Right cardiac atrium (tissue), 5 donors: ENCODE results near the gene UBE2E3. TPM values are rescaled to one million over a fixed set of nuclear protein-coding genes. Genes with fewer than 3 reads are reported as not detected.

Experiments
- ATAC-seq, 2 donors: fragments of 200-7000 bp; cut with Tn5 transposase; one replicate each; pipeline versions ENCODE4 v1.8.0 to v1.9.1; 2020; ENCODE audit warnings: moderate library complexity in 2 of 2, mild to moderate bottlenecking in 1 of 2
- DNase-seq, 3 donors: peaks; one replicate each; pipeline ENCODE4 v3.0.0-alpha.2; 2020
- H3K27ac ChIP-seq: one replicate; pipeline ENCODE4 v1.5.1; 2013; ENCODE audit warnings: mild to moderate bottlenecking, low read length, control low read depth, moderate library complexity
- H3K27me3 ChIP-seq: one replicate; pipeline ENCODE4 v1.6.1; 2013; ENCODE audit not compliant: control insufficient read depth, insufficient read depth
- H3K4me1 ChIP-seq: one replicate; pipeline ENCODE4 v1.6.1; 2013; ENCODE audit warnings: low read length; ENCODE audit not compliant: control insufficient read depth, insufficient read depth
- H3K4me3 ChIP-seq: one replicate; pipeline ENCODE4 v1.5.1; 2013; ENCODE audit warnings: low read length, control low read depth
- H3K9me3 ChIP-seq: one replicate; pipeline ENCODE4 v1.6.1; 2013; ENCODE audit warnings: low read length; ENCODE audit not compliant: control insufficient read depth
- WGBS: extraction: QIAGEN DNeasy Blood & Tissue Kit; methylation state at CpG from one replicate; pipeline ENCODE4 v1.1.7; 2013; 5-methylcytosine and 5-hydroxymethylcytosine counted together
- intact Hi-C, 4 donors: fragments of 100-400 bp; cut with DNase I; formaldehyde crosslinking; loops; one replicate each; pipeline versions ENCODE4 v1.11.0 to v1.14.0; 2022 to 2023
- polyA plus RNA-seq: library from polyadenylated mRNA; stranded (reverse); fragments of 200-250 nt; gene quantifications from one replicate; pipeline ENCODE4 v1.2.3, GENCODE V29; 2013
- total RNA-seq, 4 donors: library from RNA; stranded (reverse); fragmentation: NEBNext Ultra II Directional; extraction: Animal tissue kit (Norgen Biotek cat#: 25700); gene quantifications; one replicate each; pipeline ENCODE4 v1.2.1, GENCODE V29; 2021
- donor health status: healthy with polysubstance abuse.
- donor health status: DM: no; HTN: yes; CAD: no.
- donor health status: DM: no; HTN: no; CAD: no.
- donor health status: DM: no; HTN: yes; CAD: no; lungs with severe emphysema.
- donor health status: DM: yes; HTN: yes; CAD: no.

The UBE2E3 gene
- total and polyA plus RNA-seq, 5 donors: 51.4 to 61.2 (median 57.7) TPM

- no peak overlapping the region for H3K27ac ChIP-seq
- ATAC-seq (no peak), DNase-seq (no peak)
- H3K4me1 ChIP-seq: no peaks in the 10 kb centered on the region
- intact Hi-C loops: loop anchor here in 2 of 4 donors (10.0 kb wide), 1 partner anchor 608 kb away; no protein-coding TSS in a partner anchor
- H3K9me3 ChIP-seq: no peaks in the 10 kb centered on the region
- WGBS: 69% methylated on average over 2 of the region's 2 CpGs
- no peaks in the 10 kb centered on the region for H3K27me3 ChIP-seq
- no peak overlapping the region for H3K4me3 ChIP-seq
These were observed 126.6 kb downstream of the UBE2E3 start for GRCh38 chr2:181106789-181107627.

GRCh38 chr2:181107628-181107945 is 127.2 kb downstream of the UBE2E3 start:
- 77% methylated on average over 1 of the region's 1 CpG for WGBS
- no peak overlapping the region for H3K27ac ChIP-seq
- no peaks in the 10 kb centered on the region for H3K4me1 ChIP-seq
- no peak overlapping the region for H3K4me3 ChIP-seq
- DNase-seq (no peak), ATAC-seq (no peak)
- H3K27me3 ChIP-seq: no peaks in the 10 kb centered on the region
- intact Hi-C loops: loop anchor here in 2 of 4 donors (10.0 kb wide), 1 partner anchor 607 kb away; no protein-coding TSS in a partner anchor
- H3K9me3 ChIP-seq: no peaks in the 10 kb centered on the region

- H3K27ac ChIP-seq: no peak overlapping the region
- no peak for DNase-seq
- no peak for ATAC-seq
- no peaks in the 10 kb centered on the region for H3K27me3 ChIP-seq
- H3K4me3 ChIP-seq: no peak overlapping the region
- H3K9me3 ChIP-seq: no peaks in the 10 kb centered on the region
- intact Hi-C loops: no loop called here
- H3K4me1 ChIP-seq: no peaks in the 10 kb centered on the region
- 66% methylated on average over 2 of the region's 2 CpGs for WGBS
These were observed 130.7 kb downstream of the UBE2E3 start for GRCh38 chr2:181111059-181111458.

- no peaks in the 10 kb centered on the region for H3K4me1 ChIP-seq
- intact Hi-C loops: no loop called here
- no peak for ATAC-seq
- no peaks in the 10 kb centered on the region for H3K27me3 ChIP-seq
- no peaks in the 10 kb centered on the region for H3K9me3 ChIP-seq
- DNase-seq: no peak
- WGBS: 48% methylated on average over 1 of the region's 1 CpG
- H3K4me3 ChIP-seq: no peak overlapping the region
- H3K27ac ChIP-seq: no peak overlapping the region
These were observed 132.5 kb downstream of the UBE2E3 start for GRCh38 chr2:181112916-181113315.
